K562 (cell line): ENCODE data around the gene HEPHL1. TPM values are rescaled to one million over a fixed set of nuclear protein-coding genes. Genes with fewer than 3 reads are reported as not detected.
A peak's percentile ranks its signal among the peaks of the same experiment; 100 is the strongest.

Experiments
- ATAC-seq: fragments of 200-7000 bp; cut with Tn5 transposase; 3 replicates; pipeline ENCODE4 v1.9.1; 2020; ENCODE audit warnings: moderate library complexity
- BruUV-seq: library from RNA; stranded (reverse); fragments of 400-500 nt; replicated peaks from 2 replicates; lab custom pipeline; 2021; lab: Mats Ljungman, UMichigan
- CTCF ChIA-PET: fragments of 300-600 bp; formaldehyde crosslinking; extraction: SDS; loops from one replicate; lab custom pipeline; 2021; ENCODE audit warnings: low intra/inter-chr PET ratio; lab: Yijun Ruan, JAX
- POLR2A ChIA-PET: fragments of 300-600, 350-650 bp; sonication (Branson Sonifier 250); formaldehyde crosslinking; extraction: SDS; loops from one replicate; lab custom pipeline; 2021; ENCODE audit warnings: antibody characterized with exemption, inconsistent platforms; lab: Yijun Ruan, JAX
- DNase-seq, 4 experiments: peaks; one replicate each; pipeline versions ENCODE4 v3.0.0 to v3.0.0-alpha.2; 2011 to 2018; ENCODE audit warnings: low spot score in 3 of 4, mixed read lengths in 3 of 4; ENCODE audit errors: extremely low read depth in 1 of 4
- FAIRE-seq: peaks from 2 replicates; lab custom pipeline; 2011; peaks lifted over from hg19 to GRCh38; lab: Jason Lieb, UNC
- H2AFZ ChIP-seq: 2 replicates; pipeline ENCODE4 v1.6.0; 2011; ENCODE audit warnings: low read depth, low read length, control low read depth, inconsistent platforms
- H3K27ac ChIP-seq: fragments of 200-600 bp; 3 replicates; pipeline ENCODE4 v1.8.0; 2011; ENCODE audit warnings: low read depth, mild to moderate bottlenecking, control low read depth, inconsistent platforms, low read length, moderate library complexity, mixed read lengths; ENCODE audit errors: extremely low read depth
- H3K27me3 ChIP-seq, 2 experiments: fragments of 300-600 bp in 1 of 2; 2 replicates in 1 of 2; 3 replicates in 1 of 2; pipeline versions ENCODE4 v1.6.0 to v1.8.0; 2011; ENCODE audit warnings: inconsistent platforms in 2 of 2, low read length in 2 of 2, mild to moderate bottlenecking in 1 of 2, mixed read lengths in 1 of 2, moderate library complexity in 1 of 2; ENCODE audit not compliant: control insufficient read depth in 2 of 2, insufficient read depth in 2 of 2
- H3K36me3 ChIP-seq: fragments of 300-600 bp; 3 replicates; pipeline ENCODE4 v1.8.0; 2011; ENCODE audit warnings: mild to moderate bottlenecking, low read length, inconsistent platforms; ENCODE audit not compliant: control insufficient read depth, insufficient read depth
- H3K4me1 ChIP-seq, 2 experiments: fragments of 200-600 bp in 1 of 2; replicated peaks in 1 of 2; 2 replicates in 1 of 2; 3 replicates in 1 of 2; pipeline versions ENCODE4 v1.5.1 to v1.8.0; 2011; ENCODE audit warnings: inconsistent platforms in 2 of 2, low read length in 2 of 2, mild to moderate bottlenecking in 1 of 2, mixed read lengths in 1 of 2, moderate library complexity in 1 of 2; ENCODE audit not compliant: control insufficient read depth in 2 of 2, insufficient read depth in 2 of 2
- H3K4me2 ChIP-seq: 2 replicates; pipeline ENCODE4 v1.6.1; 2011; ENCODE audit warnings: low read length, control low read depth, inconsistent platforms, mixed read lengths; ENCODE audit not compliant: insufficient read depth
- H3K4me3 ChIP-seq: fragments of 200-600 bp; sonication (generic), shearing (Covaris generic); 2 replicates; pipeline ENCODE4 v1.5.1; 2016; ENCODE audit warnings: control low read depth, inconsistent platforms
- H3K79me2 ChIP-seq: fragments of 200-600 bp; 3 replicates; pipeline ENCODE4 v1.8.0; 2011; ENCODE audit warnings: low read length, inconsistent platforms; ENCODE audit not compliant: control insufficient read depth, insufficient read depth
- H3K9ac ChIP-seq, 2 experiments: 2 replicates each; pipeline versions ENCODE4 v1.6.0 to v1.6.1; 2011; ENCODE audit warnings: low read depth in 2 of 2, low read length in 2 of 2, control low read depth in 1 of 2, inconsistent platforms in 1 of 2, mild to moderate bottlenecking in 1 of 2, mixed read lengths in 1 of 2; ENCODE audit not compliant: insufficient read depth in 1 of 2
- H3K9me1 ChIP-seq: one replicate; pipeline ENCODE4 v1.6.0; 2011; ENCODE audit warnings: inconsistent platforms, mild to moderate bottlenecking, low read length, moderate library complexity; ENCODE audit not compliant: control insufficient read depth, insufficient read depth
- H3K9me3 ChIP-seq: replicated peaks from 2 replicates; pipeline ENCODE4 v1.5.1; 2011; ENCODE audit warnings: low read depth, low read length, inconsistent platforms; ENCODE audit not compliant: control insufficient read depth, insufficient read depth
- H4K20me1 ChIP-seq: replicated peaks from 2 replicates; pipeline ENCODE4 v1.6.1; 2011; ENCODE audit warnings: low read length, inconsistent platforms, mixed read lengths; ENCODE audit not compliant: control insufficient read depth, insufficient read depth
- NFIC ChIP-seq: fragments of 450-650 bp; IDR thresholded peaks from 2 replicates; pipeline ENCODE4 v1.6.1; 2017; ENCODE audit warnings: mild to moderate bottlenecking, inconsistent platforms
- STAT6 ChIP-seq: sonication (generic); formaldehyde crosslinking; IDR thresholded peaks from 2 replicates; pipeline ENCODE4 v1.8.1; 2023; ENCODE audit warnings: mild to moderate bottlenecking, missing genetic modification reagents
- WHSC1 ChIP-seq: IDR thresholded peaks from one replicate; pipeline ENCODE4 v1.6.1; 2012; ENCODE audit warnings: low read length, control low read depth, inconsistent platforms
- ZBED1 ChIP-seq: IDR thresholded peaks from 2 replicates; pipeline ENCODE4 v1.6.1; 2014
- ZBTB17 ChIP-seq: fragments of 450-650 bp; formaldehyde crosslinking; IDR thresholded peaks from 2 replicates; pipeline ENCODE4 v1.4.0; 2020; ENCODE audit warnings: mild to moderate bottlenecking
- ZNF41 ChIP-seq: fragments of 250-450 bp; sonication (Bioruptor Pico); conservative IDR thresholded peaks from 2 replicates; pipeline ENCODE4 v1.4.0; 2020; ENCODE audit warnings: mild to moderate bottlenecking
- WGBS: fragments of 100-300 bp; shearing (Covaris generic); methylation state at CpG from one replicate; pipeline ENCODE4 v1.1.6; 2016; ENCODE audit warnings: low coverage, mixed read lengths; ENCODE audit not compliant: insufficient coverage; ENCODE audit errors: missing lambda C conversion rate; 5-methylcytosine and 5-hydroxymethylcytosine counted together
- in situ Hi-C: fragments of 300-500 bp; cut with MboI; formaldehyde crosslinking; loops from 4 replicates; pipeline ENCODE4 v1.15.0; 2018; ENCODE audit warnings: inconsistent platforms, mixed read lengths
- intact Hi-C: fragments of 100-400 bp; cut with micrococcal nuclease; formaldehyde crosslinking; loops from 2 replicates; pipeline ENCODE4 v1.14.2; 2022
- polyA plus RNA-seq, 8 experiments: library from polyadenylated mRNA; depleted of rRNA in 4 of 8; stranded (reverse) in 5 of 8; unstranded in 3 of 8; fragments of >200 nt; fragmentation: Nextera tagmentation in 2 of 8; fragmentation: Illumina TruSeq in 1 of 8; extraction: Ambion mirVana in 2 of 8; extraction: Trizol in 1 of 8; gene quantifications; 2 replicates each; pipeline versions ENCODE4 v1.2.1 to v1.2.3, GENCODE V29; 2011 to 2014; ENCODE audit warnings: inconsistent platforms in 1 of 8, missing spikeins in 1 of 8
- total RNA-seq, 7 experiments: library from RNA; depleted of rRNA in 6 of 7; stranded (reverse); fragments of >200 nt in 6 of 7; fragmentation: Illumina TruSeq in 2 of 7; extraction: Trizol in 2 of 7; gene quantifications; 2 replicates each; pipeline versions ENCODE4 v1.2.1 to v1.2.3, GENCODE V29; 2011 to 2021; ENCODE audit warnings: low replicate concordance in 1 of 7

Gene HEPHL1
- total and polyA plus RNA-seq, 9 of the 15 experiments (the other 6 are each of a cell fraction or from before 2014, with no cell fraction given) = 0.01 TPM; not detected in 8

DNA sequence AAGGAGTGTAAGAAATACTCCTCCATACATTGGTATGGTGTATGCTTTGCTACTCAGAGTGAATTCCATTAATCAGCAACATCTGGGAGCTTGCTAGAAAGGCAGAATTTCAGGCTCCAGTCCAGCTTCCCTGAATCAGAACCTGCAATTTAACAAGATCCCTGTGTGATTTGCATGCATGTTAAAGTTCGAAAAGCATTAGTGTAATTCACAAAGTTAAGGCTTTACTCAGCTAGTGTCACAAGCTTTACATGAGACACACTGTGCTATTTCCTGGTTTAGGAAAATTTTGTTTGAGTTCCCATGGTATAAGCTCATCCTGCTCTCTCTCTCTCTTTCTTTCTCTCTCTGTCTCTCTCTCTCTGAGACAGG is 37.0 kb upstream of the HEPHL1 start:
- no peak for ATAC-seq
- intact Hi-C loops (no loop called here), in situ Hi-C loops (no loop called here)
- no peaks in the 10 kb centered on the region for H3K27me3 ChIP-seq
- H3K36me3 ChIP-seq = no peaks in the 10 kb centered on the region
- H3K27ac ChIP-seq = no peak overlapping the region
- no peaks in the 10 kb centered on the region; the same call in 1 of the 2 replicates for H3K9me3 ChIP-seq
- peak overlapping the region; percentile 57; the same call in 1 of the 2 replicates for H2AFZ ChIP-seq
- no peak overlapping the region for H3K4me3 ChIP-seq
- H4K20me1 ChIP-seq = no peaks in the 10 kb centered on the region
- TF ChIP-seq ZNF41 (no peak), ZBED1 (no peak), ZBTB17 (CRISPR knock-in tag) (peak; percentile 11; the same call in 1 of the 2 replicates)
- no peak for DNase-seq
- H3K4me2 ChIP-seq = no peak overlapping the region
- no TSS peak for BruUV-seq
- H3K9me1 ChIP-seq = no peaks in the 10 kb centered on the region
- H3K9ac ChIP-seq = no peak overlapping the region
- WGBS = 50% methylated on average over 1 of the region's 1 CpG
- ChIA-PET CTCF (no interaction called here), POLR2A (interaction anchor here (1.0 to 1.4 kb wide), 2 partner anchors 9 to 11 kb away, joined by 3 read pairs; no protein-coding TSS in a partner anchor)
- H3K4me1 ChIP-seq = peaks cover 6 to 35% of the 10 kb centered on the region in 2 experiments; a peak in 3 of 5 replicates
- no peak for FAIRE-seq
- H3K79me2 ChIP-seq = no peaks in the 10 kb centered on the region

DNA sequence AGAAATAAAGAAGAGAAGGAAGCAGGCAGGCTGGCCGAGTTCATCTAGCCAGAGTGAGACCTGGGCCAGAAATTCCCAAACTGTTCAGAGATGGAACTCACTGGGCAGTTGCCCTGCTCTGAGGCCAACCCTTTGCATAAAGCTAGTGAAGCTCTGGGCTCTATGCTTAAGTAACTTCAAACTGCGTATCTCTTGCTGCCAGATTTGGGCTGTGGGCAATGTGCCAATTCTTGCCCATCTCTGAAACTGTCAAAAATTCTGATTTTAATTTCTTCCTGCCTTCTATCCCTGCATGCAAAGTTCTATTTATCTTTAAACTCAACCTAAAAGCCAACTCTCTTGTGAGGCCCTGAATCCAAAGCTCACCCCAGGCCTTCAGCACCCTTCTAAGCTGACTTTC is 36.2 kb upstream of the HEPHL1 start:
- intact Hi-C loops (no loop called here), in situ Hi-C loops (no loop called here)
- ATAC-seq (no peak), FAIRE-seq (no peak), DNase-seq (no peak)
- H3K9me1 ChIP-seq = no peaks in the 10 kb centered on the region
- ChIA-PET POLR2A (interaction anchor here (1.0 kb wide), 1 partner anchor 10 kb away, joined by 3 read pairs; no protein-coding TSS in a partner anchor), CTCF (no interaction called here)
- no peaks in the 10 kb centered on the region for H3K79me2 ChIP-seq
- no peaks in the 10 kb centered on the region; the same call in 1 of the 2 replicates for H3K9me3 ChIP-seq
- H3K4me3 ChIP-seq = no peak overlapping the region
- BruUV-seq = no TSS peak
- no peak overlapping the region for H3K27ac ChIP-seq
- no peaks in the 10 kb centered on the region for H3K27me3 ChIP-seq
- 24% methylated on average over 2 of the region's 2 CpGs for WGBS
- peaks cover 6 to 41% of the 10 kb centered on the region in 2 experiments; a peak in 3 of 5 replicates for H3K4me1 ChIP-seq
- TF ChIP-seq NFIC (peak; percentile 86), STAT6 (CRISPR knock-in tag) (no peak), WHSC1 (no peak)
- H3K4me2 ChIP-seq = no peak overlapping the region
- H3K9ac ChIP-seq = no peak overlapping the region
- peak overlapping the region; percentile 16; the same call in 1 of the 2 replicates for H2AFZ ChIP-seq
- H3K36me3 ChIP-seq = no peaks in the 10 kb centered on the region
- H4K20me1 ChIP-seq = no peaks in the 10 kb centered on the region
